ENCODE measurements around the gene EFEMP2. TPM values are rescaled to one million over a fixed set of nuclear protein-coding genes. Genes with fewer than 3 reads are reported as not detected.

EFEMP2 gene
- total and polyA plus RNA-seq, 3 experiments from 2014 or later, result 0.23 to 4.0 (median 3.9) TPM

DNA sequence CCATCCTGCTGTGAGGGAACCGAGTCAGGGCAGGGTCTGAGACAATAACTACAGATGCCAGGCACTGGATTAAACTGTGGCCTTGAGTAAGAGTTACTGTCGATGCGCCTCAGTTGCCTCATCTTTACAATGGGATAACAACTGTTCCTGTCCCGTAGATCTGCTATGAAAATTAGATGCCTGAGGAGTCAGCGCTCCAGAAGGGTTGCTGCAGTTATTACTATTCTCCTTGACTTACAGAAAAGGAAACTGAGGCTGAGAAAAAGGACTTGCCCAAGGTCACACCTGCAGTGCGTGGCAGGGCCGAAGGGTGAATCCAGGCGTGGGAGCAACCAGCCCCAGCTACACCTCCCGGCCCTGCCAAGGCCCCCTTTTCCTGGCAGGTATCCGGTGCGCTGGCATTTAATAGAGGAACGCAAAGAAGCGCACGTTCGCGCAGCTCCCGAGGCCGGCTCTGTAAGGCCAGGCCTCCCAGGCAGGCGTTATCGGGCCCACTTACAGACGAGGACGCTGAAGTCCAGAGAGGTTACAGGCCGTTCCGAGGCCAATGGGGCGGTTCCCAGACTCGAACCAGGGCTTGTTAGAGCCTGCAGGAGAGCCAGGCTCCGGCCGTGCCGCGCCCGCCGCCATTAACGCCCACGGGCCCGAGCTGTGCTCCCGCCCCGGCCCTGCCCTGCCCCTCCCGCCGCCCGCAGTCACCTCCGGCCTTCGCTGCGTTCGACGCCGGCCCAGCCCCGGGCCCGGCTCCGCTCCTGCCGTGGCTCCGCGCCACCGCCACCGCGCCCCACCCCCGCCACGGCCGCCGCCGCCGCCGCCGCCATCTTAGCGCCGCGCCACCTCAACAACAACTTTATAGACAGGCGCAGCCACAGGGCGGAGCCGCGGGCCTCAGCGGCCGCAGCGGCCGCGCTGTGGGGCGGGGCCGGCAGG is 45.9 kb upstream of the EFEMP2 start, which contains the start of gene C11orf68:
Gene C11orf68, minus strand, starts transcription at position 852 of the 930 bp plus-strand sequence. Its CDS starts 31 bp downstream, at position 821.
- Histone ChIP-seq H3K4me1 (ENCODE audit: insufficient read depth, low read length) (peaks cover 38% of the 10 kb centered on the region), H3K36me3 (ENCODE audit: insufficient read depth, low read length) (peaks cover 15% of the 10 kb centered on the region), H3K27ac (ENCODE audit: low read depth, low read length) (peak within 1 kb of the TSS; percentile 82), H3K27me3 (ENCODE audit: insufficient read depth, low read length, poor library complexity, severe bottlenecking) (no peaks in the 10 kb centered on the region), H3K4me3 (ENCODE audit: low read length) (peak within 1 kb of the TSS; percentile 96), H3K9me3 (ENCODE audit: low read length) (no peaks in the 10 kb centered on the region)
- no peaks in the 10 kb centered on the region for H3K9me3 Mint-ChIP-seq
- ChIA-PET CTCF (interaction anchor here (0.6 to 2.5 kb wide), 7 partner anchors 10 to 59 kb away, joined by 3 to 33 read pairs (median 4); partner anchors contain the start of genes CCDC85B, FIBP and MUS81), POLR2A (interaction anchor here (0.5 to 2.3 kb wide), 9 partner anchors 18 to 1929 kb away, joined by 3 to 30 read pairs (median 3); partner anchors contain the start of genes CCDC85B, FIBP and FOSL1)
- peak within 1 kb of the TSS; percentile 88 to 98 (median 93) for H3K4me3 Mint-ChIP-seq
- H3K27me3 Mint-ChIP-seq, result peaks cover 0 to 3% of the 10 kb centered on the region in 2 donors
- H3K27ac Mint-ChIP-seq, result peak within 1 kb of the TSS; percentile 86 to 98 (median 91)
- peaks cover 4 to 46% (median 6%) of the 10 kb centered on the region in 3 donors for H3K36me3 Mint-ChIP-seq
- peaks cover 27 to 63% (median 36%) of the 10 kb centered on the region in 3 donors for H3K4me1 Mint-ChIP-seq
- peak in 1 of 5 donors; percentile 56 for DNase-seq

DNA sequence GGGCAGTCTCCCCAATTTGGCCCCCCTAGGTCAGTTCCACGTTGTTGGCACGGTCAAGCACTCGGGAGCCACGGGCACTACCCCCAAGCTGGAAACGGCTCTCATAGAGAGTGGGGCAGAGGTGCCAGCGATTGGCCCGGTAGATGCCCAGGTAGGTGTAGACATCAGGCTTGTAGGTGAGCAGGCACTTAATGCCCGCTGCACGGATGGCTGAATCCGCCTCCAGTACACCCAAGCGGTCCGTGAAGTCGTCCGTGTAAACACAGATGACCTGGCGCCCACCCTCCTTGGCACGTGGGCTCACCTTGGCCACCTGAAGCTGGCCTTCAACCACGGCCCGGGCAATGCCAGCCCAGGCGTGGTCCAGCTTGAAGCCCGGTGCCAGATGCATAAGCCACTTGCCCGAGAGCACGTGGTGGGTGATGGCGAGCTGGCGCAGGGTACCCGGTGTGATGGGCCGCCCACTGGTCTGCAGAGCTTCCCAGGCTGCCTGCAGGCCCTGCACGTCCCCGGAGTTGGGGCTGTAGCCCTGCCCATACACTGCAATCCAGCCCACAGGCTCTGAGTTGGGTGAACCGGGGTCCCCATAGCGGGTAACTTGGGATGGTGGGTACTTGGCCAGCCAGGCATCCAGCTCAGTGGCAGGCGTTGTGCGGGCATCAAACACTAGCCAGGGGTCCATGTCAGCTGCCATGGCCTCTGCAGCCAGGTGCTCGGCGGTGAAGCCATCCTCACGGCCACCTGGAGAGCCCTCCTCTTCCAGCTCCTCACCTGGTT is 45.0 kb upstream of the EFEMP2 start:
- Mint-ChIP-seq H3K27ac (peak overlapping the region in 6 of 8 donors; percentile 47 to 94 (median 93)), H3K36me3 (peaks cover under 1 to 38% (median 4%) of the 10 kb centered on the region in 3 donors), H3K27me3 (peaks cover 0 to 3% of the 10 kb centered on the region in 2 donors), H3K4me1 (peaks cover 26 to 55% (median 33%) of the 10 kb centered on the region in 3 donors), H3K4me3 (peak overlapping the region; percentile 86 to 96 (median 89)), H3K9me3 (no peaks in the 10 kb centered on the region)
- POLR2A ChIA-PET, result interaction anchor here (0.5 to 2.3 kb wide), 9 partner anchors 21 to 1928 kb away, joined by 3 to 30 read pairs (median 3); partner anchors contain the start of genes CCDC85B and FIBP
- H3K36me3 ChIP-seq (ENCODE audit: insufficient read depth, low read length), result peaks cover 6% of the 10 kb centered on the region
- CTCF ChIA-PET, result interaction anchor here (0.6 to 2.5 kb wide), 8 partner anchors 9 to 58 kb away, joined by 3 to 33 read pairs (median 4); partner anchors contain the start of genes CCDC85B, FIBP and MUS81
- no peak for DNase-seq
- peaks cover 38% of the 10 kb centered on the region for H3K4me1 ChIP-seq (ENCODE audit: insufficient read depth, low read length)
- H3K27me3 ChIP-seq (ENCODE audit: insufficient read depth, low read length, poor library complexity, severe bottlenecking), result no peaks in the 10 kb centered on the region
- H3K9me3 ChIP-seq (ENCODE audit: low read length), result no peaks in the 10 kb centered on the region
- H3K4me3 ChIP-seq (ENCODE audit: low read length), result peak overlapping the region; percentile 96
- peak overlapping the region; percentile 82 for H3K27ac ChIP-seq (ENCODE audit: low read depth, low read length)

DNA sequence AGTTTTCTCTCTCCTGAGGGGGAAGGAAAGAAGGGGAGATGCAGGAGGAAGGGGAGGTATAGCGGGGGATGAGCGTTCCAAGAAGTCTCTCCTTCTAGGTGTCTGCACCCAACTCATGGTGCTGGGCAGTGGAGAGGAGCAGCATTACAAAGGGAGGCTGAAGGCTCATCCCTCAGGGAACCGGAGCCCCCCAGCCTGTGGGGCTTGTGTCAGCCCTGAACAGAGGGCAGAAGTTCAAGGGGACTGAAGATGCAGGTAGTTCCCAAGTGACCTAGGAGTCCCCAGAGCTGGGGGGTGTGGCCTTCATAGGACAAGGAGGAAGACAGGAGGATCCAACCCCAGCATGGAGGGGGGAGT is 44.5 kb upstream of the EFEMP2 start:
- H3K4me1 ChIP-seq (ENCODE audit: insufficient read depth, low read length), result peaks cover 38% of the 10 kb centered on the region
- no peak overlapping the region for H3K4me3 ChIP-seq (ENCODE audit: low read length)
- Mint-ChIP-seq H3K4me3 (peak overlapping the region; percentile 79 to 96 (median 89)), H3K9me3 (no peaks in the 10 kb centered on the region), H3K27me3 (peaks cover 0 to 3% of the 10 kb centered on the region in 2 donors), H3K36me3 (peaks cover 0 to 32% (median 3%) of the 10 kb centered on the region in 3 donors), H3K27ac (peak overlapping the region in 7 of 8 donors; percentile 46 to 94 (median 78)), H3K4me1 (peaks cover 22 to 49% (median 27%) of the 10 kb centered on the region in 3 donors)
- no peak overlapping the region for H3K27ac ChIP-seq (ENCODE audit: low read depth, low read length)
- CTCF ChIA-PET, result interaction anchor here (1.0 to 2.5 kb wide), 3 partner anchors 27 to 57 kb away, joined by 3 to 33 read pairs (median 8); partner anchors contain the start of genes CCDC85B, FIBP and MUS81
- no peak for DNase-seq
- H3K9me3 ChIP-seq (ENCODE audit: low read length), result no peaks in the 10 kb centered on the region
- no peaks in the 10 kb centered on the region for H3K27me3 ChIP-seq (ENCODE audit: insufficient read depth, low read length, poor library complexity, severe bottlenecking)
- H3K36me3 ChIP-seq (ENCODE audit: insufficient read depth, low read length), result peaks cover 6% of the 10 kb centered on the region
- POLR2A ChIA-PET, result interaction anchor here (0.5 to 2.3 kb wide), 2 partner anchors 24 to 137 kb away, joined by 3 to 11 read pairs; no protein-coding TSS in a partner anchor

DNA sequence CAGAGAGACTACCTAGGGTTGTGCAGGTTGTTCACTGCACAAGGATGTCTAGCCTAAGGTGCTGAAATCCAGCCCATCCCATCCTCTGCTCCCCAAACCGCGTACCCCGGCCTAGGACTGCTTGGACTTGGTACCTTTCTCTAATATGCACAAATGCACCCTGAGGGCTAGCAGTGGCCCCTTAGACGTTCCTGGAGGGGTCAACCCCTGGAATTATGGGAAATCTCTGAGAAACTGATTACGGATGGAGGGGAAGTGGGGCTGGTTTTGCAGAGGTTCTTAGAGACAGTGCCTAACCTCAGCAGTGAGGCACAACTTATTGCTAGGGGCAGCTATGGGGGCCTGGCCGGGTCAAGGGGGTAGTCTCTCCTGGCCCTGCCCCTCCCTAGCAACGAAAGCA is 43.8 kb upstream of the EFEMP2 start:
- no peaks in the 10 kb centered on the region for H3K9me3 Mint-ChIP-seq
- H3K27me3 Mint-ChIP-seq, result peaks cover 3 to 4% of the 10 kb centered on the region in 2 donors
- H3K27me3 ChIP-seq (ENCODE audit: insufficient read depth, low read length, poor library complexity, severe bottlenecking), result no peaks in the 10 kb centered on the region
- peak overlapping the region; percentile 66 to 96 (median 89) for H3K4me3 Mint-ChIP-seq
- CTCF ChIA-PET, result interaction anchor here (1.4 kb wide), 1 partner anchor 28 kb away, joined by 4 read pairs; the partner anchor contains the start of gene FIBP
- H3K4me3 ChIP-seq (ENCODE audit: low read length), result no peak overlapping the region
- POLR2A ChIA-PET, result no interaction called here
- H3K27ac Mint-ChIP-seq, result peak overlapping the region in 5 of 8 donors; percentile 20 to 94 (median 78)
- no peak for DNase-seq
- peaks cover 0 to 27% (median 3%) of the 10 kb centered on the region in 3 donors for H3K36me3 Mint-ChIP-seq
- H3K9me3 ChIP-seq (ENCODE audit: low read length), result no peaks in the 10 kb centered on the region
- H3K27ac ChIP-seq (ENCODE audit: low read depth, low read length), result no peak overlapping the region
- peaks cover 22 to 47% (median 25%) of the 10 kb centered on the region in 3 donors for H3K4me1 Mint-ChIP-seq
- H3K36me3 ChIP-seq (ENCODE audit: insufficient read depth, low read length), result peaks cover 6% of the 10 kb centered on the region
- peaks cover 38% of the 10 kb centered on the region for H3K4me1 ChIP-seq (ENCODE audit: insufficient read depth, low read length)

DNA sequence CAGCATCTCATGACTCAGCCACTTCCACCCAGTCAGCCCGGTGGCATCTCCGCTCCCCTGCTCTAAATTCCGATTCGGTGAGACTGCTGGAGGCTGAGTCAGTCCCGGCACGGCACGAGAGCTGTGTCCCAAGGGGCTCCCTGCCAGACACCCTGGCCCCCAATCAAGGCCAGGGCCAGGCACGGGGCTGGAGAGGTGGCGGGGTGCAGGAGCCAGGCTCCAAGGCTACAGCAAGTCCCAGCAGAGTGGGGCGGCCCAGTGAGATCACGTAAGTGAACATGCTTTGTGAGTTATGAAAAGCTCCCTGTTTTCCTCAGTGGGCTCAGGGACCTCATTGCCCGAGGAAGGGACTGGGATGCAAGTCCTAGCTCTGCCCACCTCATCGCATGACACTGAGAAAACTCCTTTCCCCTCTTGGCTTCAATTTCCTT is 43.2 kb upstream of the EFEMP2 start:
- POLR2A ChIA-PET, result no interaction called here
- peaks cover 35% of the 10 kb centered on the region for H3K4me1 ChIP-seq (ENCODE audit: insufficient read depth, low read length)
- peak overlapping the region in 1 of 7 donors; percentile 69 for H3K4me3 Mint-ChIP-seq

DNA sequence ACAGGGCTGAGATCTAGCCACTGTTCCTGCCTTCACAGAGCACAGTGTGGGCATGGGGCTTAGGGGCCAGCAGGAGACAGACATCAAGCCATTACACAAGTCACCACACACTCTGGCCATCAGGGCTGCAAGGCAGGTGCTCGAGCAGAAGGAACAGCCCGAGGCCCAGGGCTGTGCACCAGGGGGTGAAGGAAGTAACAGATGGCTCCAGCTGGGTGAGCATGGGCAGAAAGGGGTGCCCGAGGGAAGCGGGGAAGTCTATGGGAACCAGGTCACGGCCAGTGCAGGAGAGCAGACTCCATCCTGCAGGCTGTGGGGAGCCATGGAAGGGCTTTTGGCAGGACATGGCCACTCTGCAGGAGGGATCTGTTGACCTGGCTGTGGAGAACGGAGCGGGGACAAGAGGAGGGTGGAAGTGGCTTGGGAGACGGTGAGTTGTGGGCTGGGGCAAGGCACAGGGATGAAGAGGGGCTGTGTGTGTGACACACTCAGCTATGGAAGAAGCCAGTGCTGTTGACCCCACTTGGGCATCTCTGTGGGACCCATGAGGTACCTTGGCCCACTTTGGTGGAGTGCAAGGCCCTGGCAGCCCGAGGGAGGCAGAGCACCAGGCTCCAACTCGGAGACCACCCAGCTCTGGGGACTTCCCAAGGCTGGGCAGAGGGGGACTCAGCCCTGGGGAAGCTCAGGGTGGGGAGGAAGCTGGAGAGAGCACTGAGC is 42.7 kb upstream of the EFEMP2 start:
- no peaks in the 10 kb centered on the region for H3K9me3 ChIP-seq (ENCODE audit: low read length)
- peak overlapping the region in 5 of 7 donors; percentile 30 to 80 (median 40) for H3K4me3 Mint-ChIP-seq
- H3K9me3 Mint-ChIP-seq, result no peaks in the 10 kb centered on the region
- peaks cover 3 to 4% of the 10 kb centered on the region in 2 donors for H3K27me3 Mint-ChIP-seq
- H3K4me3 ChIP-seq (ENCODE audit: low read length), result no peak overlapping the region
- ChIA-PET CTCF (interaction anchor here (1.4 kb wide), 1 partner anchor 27 kb away, joined by 4 read pairs; the partner anchor contains the start of gene FIBP), POLR2A (interaction anchor here (0.8 kb wide), 1 partner anchor 65 kb away, joined by 4 read pairs; no protein-coding TSS in a partner anchor)
- H3K36me3 ChIP-seq (ENCODE audit: insufficient read depth, low read length), result peaks cover 6% of the 10 kb centered on the region
- H3K4me1 ChIP-seq (ENCODE audit: insufficient read depth, low read length), result peaks cover 29% of the 10 kb centered on the region
- peaks cover 0 to 22% (median 3%) of the 10 kb centered on the region in 3 donors for H3K36me3 Mint-ChIP-seq
- no peak for DNase-seq
- no peak overlapping the region for H3K27ac ChIP-seq (ENCODE audit: low read depth, low read length)
- no peaks in the 10 kb centered on the region for H3K27me3 ChIP-seq (ENCODE audit: insufficient read depth, low read length, poor library complexity, severe bottlenecking)
- peaks cover 22 to 41% (median 25%) of the 10 kb centered on the region in 3 donors for H3K4me1 Mint-ChIP-seq
- H3K27ac Mint-ChIP-seq, result peak overlapping the region in 5 of 8 donors; percentile 5 to 63 (median 19)

More for the DNA sequence above, 43.2 kb upstream of the EFEMP2 start:
- peaks cover 0 to 26% (median 3%) of the 10 kb centered on the region in 3 donors for H3K36me3 Mint-ChIP-seq
- H3K27ac Mint-ChIP-seq, result peak overlapping the region in 3 of 8 donors; percentile 54 to 87 (median 78)
- no peaks in the 10 kb centered on the region for H3K9me3 Mint-ChIP-seq
- Histone ChIP-seq H3K27me3 (ENCODE audit: insufficient read depth, low read length, poor library complexity, severe bottlenecking) (no peaks in the 10 kb centered on the region), H3K27ac (ENCODE audit: low read depth, low read length) (no peak overlapping the region), H3K36me3 (ENCODE audit: insufficient read depth, low read length) (peaks cover 6% of the 10 kb centered on the region), H3K4me3 (ENCODE audit: low read length) (no peak overlapping the region), H3K9me3 (ENCODE audit: low read length) (no peaks in the 10 kb centered on the region)
- CTCF ChIA-PET, result interaction anchor here (1.4 kb wide), 1 partner anchor 27 kb away, joined by 4 read pairs; the partner anchor contains the start of gene FIBP
- peaks cover 22 to 47% (median 25%) of the 10 kb centered on the region in 3 donors for H3K4me1 Mint-ChIP-seq
- peaks cover 3 to 4% of the 10 kb centered on the region in 2 donors for H3K27me3 Mint-ChIP-seq
- no peak for DNase-seq

Measured in CD8-positive, alpha-beta memory T cell (primary cell).